Measurements from ENCODE around the gene HIVEP2. TPM values are rescaled to one million over a fixed set of nuclear protein-coding genes. Genes with fewer than 3 reads are reported as not detected.

HIVEP2 gene
- total RNA-seq, 1 experiment from 2014 or later: 10.3 TPM

GRCh38 chr6:142863981-142864380, 81.0 kb downstream of the HIVEP2 start:
- no peaks in the 10 kb centered on the region for H3K27me3 ChIP-seq (ENCODE audit: control insufficient read depth, insufficient read depth, low read length)
- peaks cover 10% of the 10 kb centered on the region for H3K4me1 ChIP-seq (ENCODE audit: control insufficient read depth, insufficient read depth, low read length)
- H3K27ac ChIP-seq (ENCODE audit: low read length): no peak overlapping the region
- H3K36me3 ChIP-seq (ENCODE audit: control insufficient read depth, insufficient read depth, low read length): no peaks in the 10 kb centered on the region
- DNase-seq (ENCODE audit: low read depth, low spot score): no peak
- no TSS peak for BruUV-seq (replicated peaks)
- in situ Hi-C loops (cut with HindIII; ENCODE audit: low pct_unique_long_range_greater_than_20kb, low sequenced_read_pairs) (no loop called here), intact Hi-C loops (cut with micrococcal nuclease; ENCODE audit: unreplicated experiment) (no loop called here)
- ChIA-PET POLR2A (interaction anchor here (1.3 kb wide), 1 partner anchor 19 kb away, joined by 5 read pairs; no protein-coding TSS in a partner anchor), CTCF (no interaction called here)
- H3K4me3 ChIP-seq (ENCODE audit: low read depth in 2 of 2, low read length in 2 of 2): no peak overlapping the region
- H3K9me3 ChIP-seq (ENCODE audit: control insufficient read depth, insufficient read depth, low read depth, low read length): no peaks in the 10 kb centered on the region
- TF ChIP-seq SIN3A (IDR thresholded peaks at IDR 0.05; ENCODE audit: borderline replicate concordance, insufficient read depth, low read depth, low read length) (no peak), CTCF (IDR thresholded peaks at IDR 0.05) (no peak), TCF7L2 (IDR thresholded peaks at IDR 0.05; ENCODE audit: low read depth, low read length) (no peak), POLR2AphosphoS5 (IDR thresholded peaks at IDR 0.05; ENCODE audit: low read depth, low read length) (no peak), REST (IDR thresholded peaks at IDR 0.05; ENCODE audit: insufficient read depth in 1 of 2, low read depth in 2 of 2, low read length in 1 of 2) (no peak)
- no peak; the same call in 1 of the 2 replicates for ATAC-seq

GRCh38 chr6:142861711-142862110, 83.3 kb downstream of the HIVEP2 start:
- in situ Hi-C loops (cut with HindIII; ENCODE audit: low pct_unique_long_range_greater_than_20kb, low sequenced_read_pairs): no loop called here
- TF ChIP-seq POLR2AphosphoS5 (IDR thresholded peaks at IDR 0.05; ENCODE audit: low read depth, low read length) (no peak), CTCF (IDR thresholded peaks at IDR 0.05) (no peak), SIN3A (IDR thresholded peaks at IDR 0.05; ENCODE audit: borderline replicate concordance, insufficient read depth, low read depth, low read length) (no peak), TCF7L2 (IDR thresholded peaks at IDR 0.05; ENCODE audit: low read depth, low read length) (no peak), REST (IDR thresholded peaks at IDR 0.05; ENCODE audit: insufficient read depth in 1 of 2, low read depth in 2 of 2, low read length in 1 of 2) (no peak)
- no peak overlapping the region for H3K4me3 ChIP-seq (ENCODE audit: low read depth in 2 of 2, low read length in 2 of 2)
- H3K36me3 ChIP-seq (ENCODE audit: control insufficient read depth, insufficient read depth, low read length): no peaks in the 10 kb centered on the region
- ATAC-seq (no peak), DNase-seq (ENCODE audit: low read depth, low spot score) (no peak)
- H3K27me3 ChIP-seq (ENCODE audit: control insufficient read depth, insufficient read depth, low read length): no peaks in the 10 kb centered on the region
- POLR2A ChIA-PET: no interaction called here
- BruUV-seq (replicated peaks): no TSS peak
- CTCF ChIA-PET: no interaction called here
- H3K27ac ChIP-seq (ENCODE audit: low read length): no peak overlapping the region
- no peaks in the 10 kb centered on the region; the same call in 1 of the 2 replicates for H3K4me1 ChIP-seq (ENCODE audit: control insufficient read depth, insufficient read depth, low read length)
- no peaks in the 10 kb centered on the region for H3K9me3 ChIP-seq (ENCODE audit: control insufficient read depth, insufficient read depth, low read depth, low read length)
- intact Hi-C loops (cut with micrococcal nuclease; ENCODE audit: unreplicated experiment): no loop called here

All from Panc1 (cell line).